Hematopoietic multipotent progenitor cell treated with erythropoietin and hydrocortisone succinate and interleukin-3 and kit ligand, for 15 days (in vitro differentiated cells): ENCODE results near the gene SPATA13.
"Not testable (repeated sequence)": the region's sequence is repeated elsewhere in the genome, so short reads cannot be mapped to it uniquely, and the experiment has no call there.

Experiments
- DNase-seq: peaks from one replicate; pipeline ENCODE4 v3.0.0-alpha.2; 2015; ENCODE audit warnings: low spot score

The SPATA13 gene

GRCh38 chr13:24313439-24313838 lies 152.9 kb downstream of the SPATA13 start:
- no peak for DNase-seq

- DNase-seq, result not testable (repeated sequence)
These were observed 157.3 kb downstream of the SPATA13 start for GRCh38 chr13:24317835-24318234.

GRCh38 chr13:24318878-24319277 lies 158.4 kb downstream of the SPATA13 start:
- DNase-seq, result not testable (repeated sequence)

- DNase-seq, result not testable (repeated sequence)
These were observed 159.1 kb downstream of the SPATA13 start for GRCh38 chr13:24319641-24320040.

GRCh38 chr13:24321416-24321815 lies 160.9 kb downstream of the SPATA13 start:
- DNase-seq, result not testable (repeated sequence)

GRCh38 chr13:24322470-24322869 lies 161.9 kb downstream of the SPATA13 start:
- not testable (repeated sequence) for DNase-seq

- no peak for DNase-seq
These were observed 162.7 kb downstream of the SPATA13 start for GRCh38 chr13:24323036-24323738.

GRCh38 chr13:24323739-24324075 lies 163.2 kb downstream of the SPATA13 start:
- no peak for DNase-seq

GRCh38 chr13:24327598-24327997 lies 167.1 kb downstream of the SPATA13 start:
- not testable (repeated sequence) for DNase-seq

- DNase-seq, result no peak
These were observed 167.6 kb downstream of the SPATA13 start for GRCh38 chr13:24328145-24328544.

- DNase-seq, result no peak
These were observed 178.2 kb downstream of the SPATA13 start for GRCh38 chr13:24338721-24339120.

- DNase-seq, result no peak
These were observed 179.6 kb downstream of the SPATA13 start for GRCh38 chr13:24339937-24340607.

GRCh38 chr13:24340608-24340955 lies 180.1 kb downstream of the SPATA13 start:
- no peak for DNase-seq

- DNase-seq, result no peak
These were observed 180.9 kb downstream of the SPATA13 start for GRCh38 chr13:24341439-24341838.

GRCh38 chr13:24348385-24348784 lies 187.9 kb downstream of the SPATA13 start:
- DNase-seq, result no peak

GRCh38 chr13:24348797-24349515 lies 188.4 kb downstream of the SPATA13 start:
- DNase-seq, result no peak

- DNase-seq, result not testable (repeated sequence)
These were observed 189.5 kb downstream of the SPATA13 start for GRCh38 chr13:24349778-24350664.

- DNase-seq, result no peak
These were observed 190.9 kb downstream of the SPATA13 start for GRCh38 chr13:24351423-24351822.

- DNase-seq, result no peak
These were observed 193.2 kb downstream of the SPATA13 start for GRCh38 chr13:24353736-24354135.

- DNase-seq, result no peak
These were observed 194.6 kb downstream of the SPATA13 start for GRCh38 chr13:24355103-24355502.

GRCh38 chr13:24356270-24356669 lies 195.8 kb downstream of the SPATA13 start:
- no peak for DNase-seq
